Measurements from ENCODE around the gene FUS.
"Not testable (repeated sequence)": the region's sequence is repeated elsewhere in the genome, so short reads cannot be mapped to it uniquely, and the experiment has no call there.

FUS gene

DNA sequence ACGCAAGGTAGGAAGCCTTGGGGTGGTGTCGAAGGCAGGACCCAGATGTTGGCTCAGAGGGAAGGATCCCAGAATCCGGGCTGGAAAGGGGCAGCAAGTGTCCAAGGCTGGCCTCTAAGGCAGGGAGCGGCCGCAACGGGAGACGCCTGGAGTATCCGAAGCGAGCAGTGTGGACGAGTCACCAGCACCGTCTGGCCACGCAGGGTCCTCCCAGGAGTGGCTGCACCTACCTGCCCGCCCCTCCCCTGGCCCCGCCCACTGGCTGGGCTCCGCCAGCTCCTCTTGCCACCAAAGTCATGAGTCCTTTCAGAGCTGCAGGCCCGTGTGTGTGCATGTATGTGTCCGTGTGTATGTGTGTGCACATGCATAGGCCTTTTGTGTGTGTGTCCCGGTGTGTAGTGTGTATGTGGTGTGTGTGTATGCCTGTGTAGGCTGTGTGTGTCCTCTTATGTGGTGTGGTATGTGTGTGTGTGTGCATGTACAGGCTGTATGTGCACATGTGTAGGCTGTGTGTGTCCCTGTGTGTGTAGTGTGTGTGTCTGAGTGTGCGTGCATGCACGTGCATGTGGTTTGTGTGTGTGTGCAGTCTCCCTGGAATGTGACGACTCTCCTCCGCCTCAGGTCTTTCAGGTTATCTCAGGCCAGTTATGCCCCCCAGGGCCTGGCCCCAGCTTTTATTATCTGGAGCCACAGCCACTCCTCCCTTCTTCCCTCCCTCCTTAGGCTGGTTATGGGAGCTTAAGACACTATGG, 44.2 kb upstream of the FUS start, which contains the start of gene PRSS8 (continued):
- TF ChIP-seq, protein P1, sequence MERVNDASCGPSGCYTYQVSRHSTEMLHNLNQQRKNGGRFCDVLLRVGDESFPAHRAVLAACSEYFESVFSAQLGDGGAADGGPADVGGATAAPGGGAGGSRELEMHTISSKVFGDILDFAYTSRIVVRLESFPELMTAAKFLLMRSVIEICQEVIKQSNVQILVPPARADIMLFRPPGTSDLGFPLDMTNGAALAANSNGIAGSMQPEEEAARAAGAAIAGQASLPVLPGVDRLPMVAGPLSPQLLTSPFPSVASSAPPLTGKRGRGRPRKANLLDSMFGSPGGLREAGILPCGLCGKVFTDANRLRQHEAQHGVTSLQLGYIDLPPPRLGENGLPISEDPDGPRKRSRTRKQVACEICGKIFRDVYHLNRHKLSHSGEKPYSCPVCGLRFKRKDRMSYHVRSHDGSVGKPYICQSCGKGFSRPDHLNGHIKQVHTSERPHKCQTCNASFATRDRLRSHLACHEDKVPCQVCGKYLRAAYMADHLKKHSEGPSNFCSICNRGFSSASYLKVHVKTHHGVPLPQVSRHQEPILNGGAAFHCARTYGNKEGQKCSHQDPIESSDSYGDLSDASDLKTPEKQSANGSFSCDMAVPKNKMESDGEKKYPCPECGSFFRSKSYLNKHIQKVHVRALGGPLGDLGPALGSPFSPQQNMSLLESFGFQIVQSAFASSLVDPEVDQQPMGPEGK (CRISPR knock-in tag; IDR thresholded peaks at IDR 0.05; ENCODE audit: borderline replicate concordance), result no peak
- TF ChIP-seq ZNF565 (CRISPR knock-in tag; conservative IDR thresholded peaks at IDR 0.05; ENCODE audit: low read depth) (no peak), BACH2 (CRISPR knock-in tag; IDR thresholded peaks at IDR 0.05; ENCODE audit: borderline replicate concordance) (no peak), ESRRG (CRISPR knock-in tag; IDR thresholded peaks at IDR 0.05) (no peak), TOX (CRISPR knock-in tag; IDR thresholded peaks at IDR 0.05; ENCODE audit: borderline replicate concordance) (no peak), SNAI2 (CRISPR knock-in tag; IDR thresholded peaks at IDR 0.05) (no peak), ZFP3 (CRISPR knock-in tag; IDR thresholded peaks at IDR 0.05) (no peak)

DNA sequence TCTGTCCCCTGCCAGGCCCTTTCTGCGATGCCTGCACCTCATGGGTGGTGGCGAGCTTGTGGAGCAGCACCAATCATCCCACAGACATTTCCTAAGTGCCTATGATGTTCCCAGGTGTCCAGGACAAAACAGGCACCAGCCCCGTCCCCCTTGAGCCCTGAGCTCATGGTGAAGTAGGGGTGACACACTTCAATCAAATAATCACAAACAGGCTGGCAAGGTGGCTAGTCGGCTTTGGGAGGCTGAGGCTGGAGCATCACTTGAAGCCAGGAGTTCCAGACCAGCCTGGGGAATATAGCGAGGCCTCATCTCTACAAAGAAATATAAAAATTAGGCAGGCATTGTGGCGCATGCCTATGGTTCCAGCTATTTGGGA, 43.7 kb upstream of the FUS start:
- no peak for ATAC-seq
- no peak for TF ChIP-seq CSDC2 (CRISPR knock-in tag; IDR thresholded peaks at IDR 0.05)
- no peak for TF ChIP-seq TCF4 (CRISPR knock-in tag; IDR thresholded peaks at IDR 0.05; ENCODE audit: borderline replicate concordance)
- no peak for TF ChIP-seq TOX (CRISPR knock-in tag; IDR thresholded peaks at IDR 0.05; ENCODE audit: borderline replicate concordance)
- TF ChIP-seq, protein P2, sequence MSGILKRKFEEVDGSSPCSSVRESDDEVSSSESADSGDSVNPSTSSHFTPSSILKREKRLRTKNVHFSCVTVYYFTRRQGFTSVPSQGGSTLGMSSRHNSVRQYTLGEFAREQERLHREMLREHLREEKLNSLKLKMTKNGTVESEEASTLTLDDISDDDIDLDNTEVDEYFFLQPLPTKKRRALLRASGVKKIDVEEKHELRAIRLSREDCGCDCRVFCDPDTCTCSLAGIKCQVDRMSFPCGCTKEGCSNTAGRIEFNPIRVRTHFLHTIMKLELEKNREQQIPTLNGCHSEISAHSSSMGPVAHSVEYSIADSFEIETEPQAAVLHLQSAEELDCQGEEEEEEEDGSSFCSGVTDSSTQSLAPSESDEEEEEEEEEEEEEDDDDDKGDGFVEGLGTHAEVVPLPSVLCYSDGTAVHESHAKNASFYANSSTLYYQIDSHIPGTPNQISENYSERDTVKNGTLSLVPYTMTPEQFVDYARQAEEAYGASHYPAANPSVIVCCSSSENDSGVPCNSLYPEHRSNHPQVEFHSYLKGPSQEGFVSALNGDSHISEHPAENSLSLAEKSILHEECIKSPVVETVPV (CRISPR knock-in tag; IDR thresholded peaks at IDR 0.05), result no peak
- TF ChIP-seq ZNF565 (CRISPR knock-in tag; conservative IDR thresholded peaks at IDR 0.05; ENCODE audit: low read depth), result no peak
- no peak for TF ChIP-seq GLIS3 (CRISPR knock-in tag; IDR thresholded peaks at IDR 0.05)
- TF ChIP-seq, protein P3, sequence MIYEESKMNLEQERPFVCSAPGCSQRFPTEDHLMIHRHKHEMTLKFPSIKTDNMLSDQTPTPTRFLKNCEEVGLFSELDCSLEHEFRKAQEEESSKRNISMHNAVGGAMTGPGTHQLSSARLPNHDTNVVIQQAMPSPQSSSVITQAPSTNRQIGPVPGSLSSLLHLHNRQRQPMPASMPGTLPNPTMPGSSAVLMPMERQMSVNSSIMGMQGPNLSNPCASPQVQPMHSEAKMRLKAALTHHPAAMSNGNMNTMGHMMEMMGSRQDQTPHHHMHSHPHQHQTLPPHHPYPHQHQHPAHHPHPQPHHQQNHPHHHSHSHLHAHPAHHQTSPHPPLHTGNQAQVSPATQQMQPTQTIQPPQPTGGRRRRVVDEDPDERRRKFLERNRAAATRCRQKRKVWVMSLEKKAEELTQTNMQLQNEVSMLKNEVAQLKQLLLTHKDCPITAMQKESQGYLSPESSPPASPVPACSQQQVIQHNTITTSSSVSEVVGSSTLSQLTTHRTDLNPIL (CRISPR knock-in tag; IDR thresholded peaks at IDR 0.05; ENCODE audit: low read depth), result no peak
- no peak for TF ChIP-seq ESRRG (CRISPR knock-in tag; IDR thresholded peaks at IDR 0.05)
- TF ChIP-seq ZFP3 (CRISPR knock-in tag; IDR thresholded peaks at IDR 0.05), result no peak
- TF ChIP-seq SNAI2 (CRISPR knock-in tag; IDR thresholded peaks at IDR 0.05), result no peak
- TF ChIP-seq ZNF70 (CRISPR knock-in tag; IDR thresholded peaks at IDR 0.05), result no peak
- TF ChIP-seq BACH2 (CRISPR knock-in tag; IDR thresholded peaks at IDR 0.05; ENCODE audit: borderline replicate concordance), result no peak
- TF ChIP-seq, protein P4, sequence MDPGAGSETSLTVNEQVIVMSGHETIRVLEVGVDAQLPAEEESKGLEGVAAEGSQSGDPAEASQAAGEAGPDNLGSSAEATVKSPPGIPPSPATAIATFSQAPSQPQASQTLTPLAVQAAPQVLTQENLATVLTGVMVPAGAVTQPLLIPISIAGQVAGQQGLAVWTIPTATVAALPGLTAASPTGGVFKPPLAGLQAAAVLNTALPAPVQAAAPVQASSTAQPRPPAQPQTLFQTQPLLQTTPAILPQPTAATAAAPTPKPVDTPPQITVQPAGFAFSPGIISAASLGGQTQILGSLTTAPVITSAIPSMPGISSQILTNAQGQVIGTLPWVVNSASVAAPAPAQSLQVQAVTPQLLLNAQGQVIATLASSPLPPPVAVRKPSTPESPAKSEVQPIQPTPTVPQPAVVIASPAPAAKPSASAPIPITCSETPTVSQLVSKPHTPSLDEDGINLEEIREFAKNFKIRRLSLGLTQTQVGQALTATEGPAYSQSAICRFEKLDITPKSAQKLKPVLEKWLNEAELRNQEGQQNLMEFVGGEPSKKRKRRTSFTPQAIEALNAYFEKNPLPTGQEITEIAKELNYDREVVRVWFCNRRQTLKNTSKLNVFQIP (CRISPR knock-in tag; IDR thresholded peaks at IDR 0.05; ENCODE audit: borderline replicate concordance, low read depth), result no peak
- no peak for TF ChIP-seq ISL1 (CRISPR knock-in tag; IDR thresholded peaks at IDR 0.05)
- no peak for TF ChIP-seq ZC3H10 (CRISPR knock-in tag; IDR thresholded peaks at IDR 0.05)
- no peak for TF ChIP-seq ZFP30 (CRISPR knock-in tag; IDR thresholded peaks at IDR 0.05)
- TF ChIP-seq ZNF8 (CRISPR knock-in tag; IDR thresholded peaks at IDR 0.05), result no peak
- no peak for TF ChIP-seq RARB (CRISPR knock-in tag; IDR thresholded peaks at IDR 0.05)
- TF ChIP-seq, protein P1 (CRISPR knock-in tag; IDR thresholded peaks at IDR 0.05; ENCODE audit: borderline replicate concordance), result no peak

DNA sequence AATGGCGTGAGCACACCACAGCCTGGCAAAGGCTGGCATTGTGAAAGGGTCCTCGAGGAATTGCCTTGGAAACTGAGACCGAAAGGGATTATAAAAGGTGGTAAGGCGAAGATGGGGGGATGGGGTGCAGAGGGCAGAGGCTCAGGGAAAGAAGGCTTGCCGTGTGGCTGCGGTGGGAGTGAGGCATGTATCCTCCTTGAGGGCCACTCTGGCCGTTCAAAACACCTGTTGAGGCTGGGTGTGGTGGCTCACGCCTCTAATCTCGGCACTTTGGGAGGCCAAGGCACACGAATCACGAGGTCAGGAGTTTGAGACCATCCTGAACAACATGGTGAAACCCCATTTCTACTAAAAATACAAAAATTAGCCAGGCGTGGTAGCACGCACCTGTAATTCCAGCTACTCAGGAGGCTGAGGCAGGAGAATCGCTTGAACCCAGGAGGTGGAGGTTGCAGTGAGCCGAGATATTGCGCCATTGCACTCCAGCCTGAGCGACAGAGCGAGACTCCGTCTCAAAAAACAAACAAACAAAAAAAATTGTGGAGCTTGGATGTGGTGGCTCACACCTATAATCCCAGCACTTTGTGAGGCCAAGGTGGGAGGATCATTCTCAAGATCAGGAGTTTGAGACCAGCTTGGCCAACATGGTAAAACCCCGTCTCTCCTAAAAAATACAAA, 43.0 kb upstream of the FUS start:
- not testable (repeated sequence) for ATAC-seq
